HG03135 (cell line): Measurements from ENCODE around the gene AK5.

Experiments used
- ATAC-seq: cut with Tn5 transposase; IDR thresholded peaks from one replicate; pipeline ENCODE4 v1.9.1; 2021; ENCODE audit warnings: mild to moderate bottlenecking, moderate library complexity; ENCODE audit not compliant: unreplicated experiment

AK5 gene

DNA sequence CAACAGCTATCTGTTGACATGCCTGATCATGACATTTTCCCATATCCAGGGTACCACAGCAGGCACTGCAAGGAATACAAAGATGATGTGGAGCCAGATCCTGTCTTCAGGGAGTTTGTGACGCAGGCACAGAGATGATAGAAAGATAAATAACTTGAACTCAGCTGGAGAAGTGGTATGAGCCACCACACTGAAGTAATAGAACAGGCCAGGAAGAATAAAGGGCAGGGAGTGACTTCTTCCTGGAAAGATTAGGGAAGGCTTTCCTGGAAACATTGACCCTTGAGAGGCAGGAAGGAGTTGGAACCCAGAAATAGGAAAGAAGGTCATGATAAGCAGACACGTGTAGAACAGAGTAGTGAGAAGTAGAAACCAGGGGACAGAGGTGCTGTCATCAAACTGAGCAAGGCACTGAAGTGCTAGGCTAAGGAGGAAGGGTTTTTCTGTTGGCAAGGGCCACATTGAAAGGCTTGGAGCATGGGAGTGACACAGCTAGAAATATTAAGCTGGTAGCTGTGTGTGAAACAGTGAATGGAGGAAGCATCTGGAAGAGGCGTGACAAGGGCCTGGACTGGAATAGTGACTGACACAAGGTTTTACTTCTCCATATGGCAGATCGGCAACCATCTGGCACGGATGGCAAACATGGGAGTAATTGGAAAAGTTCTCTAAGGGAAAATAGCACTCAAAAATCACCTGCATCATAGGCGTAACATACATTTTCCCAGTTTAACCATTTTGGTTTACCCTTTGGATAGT is 68.4 kb downstream of the AK5 start:
- no peak for ATAC-seq

DNA sequence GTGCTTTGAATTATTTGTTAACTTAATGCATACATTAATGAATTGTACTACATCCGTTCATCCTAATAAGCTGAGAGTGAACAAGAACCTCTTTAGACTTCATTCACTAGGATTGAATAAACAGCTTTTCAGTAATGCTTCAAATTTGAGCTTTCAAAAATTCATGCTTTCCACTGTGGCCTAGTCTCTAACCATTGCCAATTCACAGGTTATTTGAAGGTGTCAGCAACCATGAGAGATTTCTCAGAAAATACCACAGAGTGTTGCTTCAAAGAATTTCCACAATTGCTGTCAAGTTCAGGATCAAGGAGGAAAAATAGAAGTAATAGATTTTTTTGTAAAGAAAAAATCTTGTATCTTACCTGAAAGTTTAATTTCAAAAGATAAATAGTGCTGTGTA is 72.7 kb downstream of the AK5 start:
- ATAC-seq: no peak

DNA sequence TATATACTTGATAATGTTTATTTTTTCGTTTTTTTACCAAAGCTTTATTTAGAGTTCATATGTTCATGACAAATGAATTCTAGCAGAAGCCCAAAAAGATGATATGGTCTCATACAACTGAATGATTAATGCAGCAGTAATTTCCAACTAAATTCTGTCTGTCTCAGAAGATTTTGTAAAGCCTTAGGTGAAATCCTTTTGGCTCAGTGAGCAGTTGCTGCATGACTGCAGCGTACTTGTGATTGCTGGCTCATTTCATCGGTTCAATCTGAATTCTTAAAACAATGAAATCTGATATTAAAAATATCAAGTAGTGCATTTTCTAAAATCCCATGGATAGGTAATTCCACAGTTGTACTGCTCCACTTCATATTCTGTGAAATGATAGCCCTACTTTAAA is 73.2 kb downstream of the AK5 start:
- no peak for ATAC-seq

DNA sequence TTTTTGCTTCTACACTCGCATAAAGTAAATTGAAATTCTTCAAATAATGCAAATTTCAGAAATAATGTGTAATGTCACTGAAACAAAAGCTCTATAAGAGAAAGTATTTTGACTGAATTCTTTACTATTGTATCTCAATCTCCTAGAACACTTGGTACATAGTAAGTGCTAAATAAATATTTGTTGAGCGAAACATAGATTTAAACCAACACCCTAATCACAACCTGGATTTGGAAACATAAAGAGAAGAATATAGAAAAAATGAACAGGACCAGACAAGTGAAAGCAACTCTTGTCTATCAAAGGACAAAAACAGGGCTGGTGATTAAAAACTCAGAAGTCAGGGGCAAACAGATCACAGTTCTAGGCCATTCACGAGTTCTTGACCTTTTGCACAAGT is 74.3 kb downstream of the AK5 start:
- ATAC-seq: no peak

DNA sequence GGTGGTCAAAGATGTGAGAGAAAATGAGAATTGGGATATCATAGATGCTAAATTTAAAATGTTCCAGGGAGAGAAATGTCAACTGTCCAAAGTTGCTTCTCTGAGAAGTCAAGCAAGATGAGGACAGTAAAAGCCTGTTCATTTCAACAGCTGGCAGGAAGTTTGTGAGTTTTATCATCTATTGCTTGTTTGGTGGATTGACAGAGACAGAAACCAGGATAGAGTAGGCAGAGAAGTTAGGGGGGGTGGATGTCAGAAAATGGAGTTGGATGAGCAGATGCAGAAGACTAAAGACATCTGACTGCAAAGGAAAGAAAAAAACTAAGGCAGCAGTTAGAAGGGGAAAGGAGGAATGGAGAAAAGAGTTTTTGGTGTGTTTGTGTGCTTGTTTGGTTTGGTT is 78.4 kb downstream of the AK5 start:
- no peak for ATAC-seq

DNA sequence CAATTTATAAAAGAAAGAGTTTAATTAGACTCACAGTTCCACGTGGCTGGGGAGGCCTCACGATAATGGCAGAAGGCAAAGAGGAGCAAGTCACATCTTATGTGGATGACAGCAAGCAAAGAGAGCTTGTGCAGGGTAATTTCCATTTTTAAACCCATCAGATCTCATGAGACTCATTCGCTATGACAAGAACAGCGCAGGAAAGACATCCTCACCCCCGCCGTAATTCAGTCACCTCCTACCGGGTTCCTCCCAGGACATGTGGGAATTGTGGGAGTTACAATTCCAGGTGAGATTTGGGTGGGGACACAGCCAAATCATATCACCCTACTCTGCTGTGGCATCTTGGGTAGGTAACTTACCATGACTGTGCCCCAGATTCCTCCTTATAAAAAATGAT is 79.8 kb downstream of the AK5 start:
- no peak for ATAC-seq

DNA sequence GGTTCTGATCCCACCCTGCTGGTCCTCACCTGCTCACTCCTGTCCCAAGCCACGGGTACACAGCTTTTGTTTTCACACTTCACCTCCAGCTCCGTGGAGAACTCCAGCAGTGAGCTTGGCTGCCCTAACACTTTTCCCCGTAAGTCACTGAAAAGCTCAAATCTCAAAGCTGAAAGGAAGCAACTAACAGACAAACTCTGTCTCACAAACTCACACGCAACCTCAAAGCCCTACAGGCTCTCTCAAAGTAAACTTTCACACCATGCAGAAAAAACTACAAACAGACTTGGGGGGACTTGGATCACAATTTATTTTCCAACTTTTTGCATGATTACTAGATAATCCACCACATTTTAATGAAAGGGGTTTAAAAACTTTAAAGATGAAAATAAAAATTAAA is 88.3 kb downstream of the AK5 start:
- no peak for ATAC-seq

DNA sequence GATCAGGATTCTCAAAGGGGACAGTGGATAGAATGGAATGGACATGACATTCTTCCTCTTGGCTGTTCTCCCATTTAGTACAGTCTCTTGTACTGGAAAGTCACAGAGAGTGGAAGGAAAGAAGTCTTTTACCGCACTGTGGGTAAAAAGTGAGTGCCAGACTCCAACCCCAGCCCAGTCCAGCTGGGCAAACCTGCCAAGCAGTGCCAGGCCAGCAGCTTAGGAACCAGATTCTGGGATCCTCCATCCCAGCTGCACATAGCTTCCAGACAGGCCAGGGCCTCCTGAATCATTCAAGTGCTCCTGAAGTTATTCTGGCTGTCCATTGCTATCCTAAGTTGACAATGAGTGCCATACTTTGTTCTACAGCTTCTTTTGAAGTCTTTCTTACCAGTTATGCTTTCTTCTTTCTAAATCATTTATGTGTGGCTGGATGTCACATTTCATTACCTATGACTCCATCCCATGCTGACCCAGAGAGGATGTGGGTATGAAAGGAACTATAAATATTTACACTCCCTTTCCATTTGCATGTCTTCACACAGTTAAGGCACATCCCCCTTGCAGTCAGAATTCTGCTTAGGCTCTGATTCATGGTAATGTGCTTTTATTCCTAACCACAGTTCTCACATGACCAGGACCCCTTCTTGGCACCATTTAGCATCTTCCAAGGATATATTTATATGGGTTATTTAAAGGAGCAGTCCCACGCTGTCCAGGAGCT is 88.9 kb downstream of the AK5 start:
- ATAC-seq: no peak

DNA sequence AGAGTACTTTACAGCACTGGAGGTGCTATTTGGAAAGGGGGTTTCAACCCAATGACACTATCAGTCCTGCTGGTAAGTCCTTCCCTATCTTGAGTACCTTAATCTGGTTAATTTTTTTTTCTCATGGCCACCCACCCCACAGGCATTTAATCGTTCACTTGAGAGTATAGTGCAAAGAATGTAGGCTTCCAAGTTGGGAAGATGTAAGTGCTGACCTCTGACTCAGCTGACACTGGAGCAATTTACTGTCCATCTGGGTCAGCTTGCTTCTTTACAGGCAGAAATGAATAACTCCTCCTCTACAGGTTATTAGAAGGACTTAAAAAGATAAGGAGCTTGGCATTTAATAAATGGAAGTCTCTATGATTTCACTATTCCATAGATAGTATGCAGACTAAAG is 89.6 kb downstream of the AK5 start:
- ATAC-seq: no peak

DNA sequence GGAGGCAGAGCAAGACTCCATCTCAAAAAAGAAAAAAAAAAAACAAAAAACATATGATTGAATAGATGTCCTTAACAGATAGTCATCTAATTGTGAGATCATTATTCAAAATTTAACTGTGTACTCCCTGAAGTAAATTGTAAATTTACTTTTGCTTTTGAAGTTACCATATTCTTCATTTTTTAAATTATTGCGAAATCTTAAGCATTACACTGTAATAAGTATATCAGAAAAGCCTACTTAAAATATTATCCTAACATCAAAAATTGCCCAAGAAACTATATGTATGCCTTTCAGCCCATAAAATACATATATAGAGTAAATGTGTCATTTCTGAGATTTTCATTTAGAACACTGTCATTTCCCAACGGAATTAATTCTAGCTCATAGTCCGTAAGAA is 91.9 kb downstream of the AK5 start:
- no peak for ATAC-seq

DNA sequence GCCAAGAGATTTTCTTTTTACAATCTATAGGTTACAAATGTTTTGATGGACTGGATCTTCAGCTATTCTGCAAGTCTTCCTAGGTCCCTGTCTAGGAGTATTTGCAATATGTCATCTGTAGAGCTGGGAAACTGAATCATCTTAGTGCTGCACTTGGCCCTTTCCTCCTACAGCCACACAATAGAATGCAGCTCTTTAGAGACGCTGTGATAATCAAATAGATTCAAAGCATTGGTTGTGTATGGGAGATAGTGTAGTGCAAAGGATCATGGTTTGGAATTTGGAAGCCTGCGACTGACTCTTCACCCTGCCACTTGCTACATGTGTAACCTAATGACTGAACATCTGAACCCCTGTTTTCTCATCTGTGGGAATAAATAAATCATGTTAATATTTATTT is 93.7 kb downstream of the AK5 start:
- no peak for ATAC-seq

DNA sequence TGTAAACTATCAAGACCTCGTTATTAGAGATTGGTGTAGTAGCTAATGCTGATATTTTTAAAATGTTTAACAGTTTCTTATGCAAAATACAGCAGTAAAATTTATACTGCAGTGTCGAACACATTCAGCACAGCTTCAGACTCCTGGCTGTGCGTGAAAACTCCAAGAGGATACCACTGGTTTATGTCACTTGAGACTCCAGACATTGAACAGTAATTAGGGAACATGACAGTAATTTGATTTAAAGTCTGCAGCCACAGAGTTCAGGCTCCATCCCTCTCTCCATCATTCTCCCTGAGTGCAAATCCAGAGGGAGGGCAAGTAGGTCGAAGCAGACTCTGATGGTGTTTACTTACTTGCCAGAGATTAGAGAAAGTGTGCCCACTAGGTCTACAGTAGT is 94.2 kb downstream of the AK5 start:
- ATAC-seq: no peak

DNA sequence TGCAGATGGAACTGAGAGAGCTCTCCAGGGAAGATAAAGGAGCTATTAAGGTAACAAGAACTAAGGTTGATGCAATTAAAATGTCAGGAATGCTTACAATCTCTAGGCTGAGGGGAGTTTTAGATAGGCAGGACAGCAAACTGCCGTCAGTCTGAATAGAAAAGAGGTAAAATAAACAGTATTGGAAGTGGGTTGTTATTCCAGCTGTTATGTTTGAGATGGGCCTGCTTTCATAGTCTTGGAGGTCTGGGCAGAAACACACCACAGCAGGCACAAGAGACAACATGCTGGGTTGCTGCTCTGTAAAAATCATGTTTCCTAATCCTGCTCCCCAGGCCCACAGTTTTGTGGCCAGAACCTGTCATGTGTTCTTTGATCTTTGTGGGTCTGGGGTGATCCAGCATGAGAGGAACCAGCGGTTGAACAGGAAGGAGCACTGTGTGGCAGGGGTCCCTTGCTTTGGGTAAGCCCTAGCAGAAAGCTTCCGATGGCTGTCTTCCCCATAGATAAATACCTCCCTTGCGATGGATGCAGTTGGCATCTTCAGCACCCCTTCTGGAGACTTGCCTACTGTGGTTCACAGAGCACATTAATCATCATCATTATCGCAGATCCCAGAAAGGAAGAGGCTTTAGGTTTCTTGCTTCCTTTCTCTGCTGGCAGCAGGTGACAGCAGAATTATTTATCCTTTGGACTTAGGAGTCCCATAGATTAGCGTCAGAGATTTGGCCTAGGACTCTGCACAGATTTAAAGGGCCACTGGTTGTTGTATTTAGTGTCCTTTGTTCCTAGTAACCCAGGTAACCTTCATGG is 97.1 kb downstream of the AK5 start:
- no peak for ATAC-seq

DNA sequence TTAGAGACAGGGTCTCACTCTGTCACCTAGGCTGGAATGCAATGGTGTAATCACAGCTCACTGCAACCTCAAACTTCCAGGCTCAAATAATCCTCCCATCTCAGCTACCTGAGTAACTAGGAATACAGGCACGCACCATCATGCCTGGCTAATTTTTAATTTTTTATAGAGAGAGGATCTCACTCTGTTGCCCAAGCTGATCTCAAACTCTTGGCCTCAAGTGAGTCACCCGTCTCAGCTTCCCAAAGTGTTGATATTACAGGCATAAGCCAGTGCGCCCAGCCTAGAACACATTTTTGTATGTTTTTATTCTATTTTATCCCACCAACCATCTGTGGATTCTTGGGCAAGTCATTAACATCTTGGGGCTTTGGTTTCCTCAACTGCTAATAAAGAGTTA is 100.5 kb downstream of the AK5 start:
- ATAC-seq: no peak

DNA sequence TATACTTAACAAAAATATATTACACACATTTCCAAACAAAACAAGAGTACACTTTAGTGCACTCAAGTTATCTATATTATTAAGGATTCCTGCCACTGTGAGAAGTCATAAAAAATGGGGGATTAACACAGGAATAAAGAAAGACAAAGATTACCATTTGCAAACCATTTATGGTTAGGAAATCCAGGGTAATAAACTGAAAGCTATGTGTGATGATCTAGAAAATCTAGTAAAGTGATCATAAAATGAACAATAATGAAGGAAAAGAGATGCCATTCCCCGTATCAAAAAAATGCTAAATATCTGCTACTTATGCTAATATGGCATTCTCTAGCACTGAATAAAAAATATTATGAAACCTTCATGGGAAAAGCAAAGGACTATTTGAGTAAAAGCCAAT is 101.4 kb downstream of the AK5 start:
- no peak for ATAC-seq

DNA sequence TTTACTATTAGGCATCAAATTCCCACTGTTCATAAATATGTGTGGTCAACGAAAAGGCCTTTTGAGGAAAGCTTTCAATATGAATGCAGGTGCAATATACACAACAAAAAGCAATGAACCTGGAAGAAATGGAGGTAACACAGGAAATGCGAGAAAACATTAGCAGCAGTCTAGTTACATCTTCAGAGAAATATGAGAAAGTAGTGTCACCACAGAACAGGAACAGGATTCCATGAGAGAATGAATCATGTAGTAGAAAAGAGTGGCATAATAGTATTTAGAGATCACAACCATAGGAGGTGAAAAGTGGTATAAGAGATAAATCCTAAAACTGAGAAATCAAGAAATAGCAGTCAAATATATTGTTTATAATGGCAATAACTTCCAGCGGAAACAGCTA is 103.7 kb downstream of the AK5 start:
- ATAC-seq: no peak

DNA sequence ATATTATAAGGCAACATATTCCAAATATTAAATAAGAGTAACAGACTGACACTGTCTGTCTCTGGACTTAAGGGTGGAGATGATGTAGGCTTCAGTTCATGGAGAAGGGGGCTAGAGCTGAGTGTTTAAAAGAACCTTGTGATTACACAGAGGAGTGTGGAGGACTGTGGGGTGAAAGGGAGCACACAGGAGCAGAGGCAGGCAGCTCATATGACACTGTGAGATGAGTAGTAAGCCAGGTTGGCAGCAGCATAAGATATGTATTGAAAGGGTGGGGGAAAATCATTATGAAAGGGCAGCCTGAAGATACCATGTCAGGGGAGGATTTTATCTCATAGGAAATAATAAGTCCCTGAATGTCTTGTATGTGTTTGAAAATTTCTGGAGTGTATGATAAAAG is 104.5 kb downstream of the AK5 start:
- no peak for ATAC-seq

DNA sequence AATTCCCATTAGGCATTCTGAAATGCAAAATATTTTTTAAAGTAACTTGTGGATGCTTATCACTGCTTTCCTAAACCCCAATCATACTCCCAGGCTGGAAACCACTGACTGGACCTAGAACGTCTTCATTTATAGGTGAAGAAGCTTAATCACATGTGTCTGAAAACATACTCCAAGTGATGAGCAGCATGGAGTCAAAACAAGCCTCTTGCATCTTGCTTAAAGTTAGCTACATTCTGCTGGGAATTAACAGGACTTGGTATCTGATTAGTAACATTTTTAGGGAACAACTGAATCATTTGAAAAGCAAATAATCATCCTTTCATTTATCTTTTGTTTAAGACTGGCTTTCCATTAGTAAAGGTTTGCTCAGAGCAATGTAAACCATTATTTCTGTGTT is 105.7 kb downstream of the AK5 start:
- no peak for ATAC-seq

DNA sequence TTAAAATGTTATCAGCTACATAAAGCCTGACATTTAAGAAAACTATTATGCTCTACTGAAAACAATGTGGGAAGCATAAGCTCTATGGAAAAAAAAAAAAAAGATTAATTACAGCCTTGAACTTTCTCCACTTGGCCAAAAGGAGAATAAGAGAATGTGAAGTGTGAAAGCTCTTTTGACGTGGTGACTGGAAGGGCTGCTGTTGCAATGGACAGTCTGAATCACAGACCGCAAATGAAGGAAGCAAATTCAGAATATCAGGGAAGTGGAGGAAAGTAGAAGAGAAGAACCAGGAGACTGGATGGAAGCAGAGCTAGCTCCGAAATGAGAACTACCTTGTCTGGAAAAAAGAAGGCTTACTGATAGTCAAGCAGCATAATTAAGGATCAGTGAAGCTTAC is 106.8 kb downstream of the AK5 start:
- no peak for ATAC-seq

DNA sequence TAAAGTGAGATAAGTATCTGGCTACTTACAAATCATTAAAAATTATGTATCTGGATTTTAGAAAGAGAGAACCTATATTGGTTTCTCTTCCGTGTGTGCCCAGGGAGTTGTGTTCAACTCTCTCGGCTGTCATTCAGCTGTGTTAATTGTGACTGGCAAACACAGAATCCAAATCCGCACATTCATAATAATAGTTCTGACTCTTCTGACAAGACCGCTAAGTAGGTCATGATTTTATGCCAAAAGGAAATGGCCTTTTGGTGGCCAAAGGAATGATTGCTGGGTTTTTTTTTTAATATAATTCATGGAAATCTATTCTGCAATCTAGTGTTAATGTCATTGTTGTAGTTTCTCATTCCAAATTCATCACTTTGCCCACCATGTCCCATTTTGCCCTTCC is 110.7 kb downstream of the AK5 start:
- no peak for ATAC-seq

DNA sequence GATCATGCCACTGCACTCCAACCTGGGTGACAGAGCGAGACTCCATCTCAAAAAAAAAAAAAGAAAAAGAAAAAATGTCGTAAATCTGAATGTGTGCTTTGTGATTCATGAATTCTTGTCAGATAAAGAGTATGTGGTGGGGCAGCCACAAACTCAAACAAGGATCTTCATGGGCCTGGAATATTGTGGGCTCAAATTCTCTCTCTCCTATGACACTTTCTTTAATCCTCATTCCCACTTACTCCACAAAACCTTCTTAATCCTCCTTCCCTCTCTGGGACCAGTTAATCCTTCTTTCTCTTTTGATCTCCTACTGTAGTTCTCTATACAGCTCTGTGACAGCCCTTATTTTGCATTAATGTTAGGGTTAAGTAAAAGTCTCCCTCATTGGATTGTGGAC is 112.3 kb downstream of the AK5 start:
- ATAC-seq: no peak

DNA sequence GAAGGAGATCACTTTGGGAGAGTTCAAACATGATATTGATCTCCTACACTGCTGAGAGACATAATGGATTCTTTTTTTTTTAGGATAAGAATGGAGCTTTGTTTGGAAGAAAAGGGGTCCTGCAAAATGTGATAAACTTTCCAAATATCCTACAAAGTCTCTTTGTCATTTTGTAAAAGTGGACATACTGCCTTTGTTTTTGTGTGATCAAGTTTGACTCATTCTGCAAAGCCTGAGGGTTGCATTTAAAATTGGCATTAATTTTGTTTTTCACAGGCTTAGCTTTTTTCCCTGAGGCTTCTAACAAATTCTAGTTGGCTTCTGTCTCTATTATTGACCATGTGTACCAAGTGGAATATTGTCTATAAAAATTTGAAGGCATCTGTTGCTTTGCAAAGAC is 113.2 kb downstream of the AK5 start:
- ATAC-seq: no peak
